PFSK-1 (cell line): ENCODE data around the gene GNG12.

ENCODE experiments used
- POLR2AphosphoS5 ChIP-seq: IDR thresholded peaks from 2 replicates; pipeline ENCODE4 v1.6.1; 2012; ENCODE audit warnings: low read depth, mild to moderate bottlenecking, control low read depth, low read length, moderate library complexity
- REST ChIP-seq, 2 experiments: IDR thresholded peaks; 2 replicates each; pipeline versions ENCODE4 v1.6.1 to v1.8.0; 2011 to 2012; ENCODE audit warnings: low read depth in 2 of 2, low read length in 2 of 2, control low read depth in 1 of 2, inconsistent platforms in 1 of 2, mild to moderate bottlenecking in 1 of 2, moderate library complexity in 1 of 2; ENCODE audit not compliant: insufficient read depth in 1 of 2

GRCh38 chr1:67850151-67850551 lies 16.9 kb upstream of the GNG12 start:
- no peak for TF ChIP-seq REST (IDR thresholded peaks at IDR 0.05; ENCODE audit: insufficient read depth in 1 of 2, low read depth in 2 of 2, low read length in 2 of 2)
- no peak for TF ChIP-seq POLR2AphosphoS5
